ENCODE results near the gene UMODL1. TPM values are rescaled to one million over a fixed set of nuclear protein-coding genes. Genes with fewer than 3 reads are reported as not detected.

The UMODL1 gene
- total RNA-seq, 1 experiment from 2014 or later: 0.20 TPM

DNA sequence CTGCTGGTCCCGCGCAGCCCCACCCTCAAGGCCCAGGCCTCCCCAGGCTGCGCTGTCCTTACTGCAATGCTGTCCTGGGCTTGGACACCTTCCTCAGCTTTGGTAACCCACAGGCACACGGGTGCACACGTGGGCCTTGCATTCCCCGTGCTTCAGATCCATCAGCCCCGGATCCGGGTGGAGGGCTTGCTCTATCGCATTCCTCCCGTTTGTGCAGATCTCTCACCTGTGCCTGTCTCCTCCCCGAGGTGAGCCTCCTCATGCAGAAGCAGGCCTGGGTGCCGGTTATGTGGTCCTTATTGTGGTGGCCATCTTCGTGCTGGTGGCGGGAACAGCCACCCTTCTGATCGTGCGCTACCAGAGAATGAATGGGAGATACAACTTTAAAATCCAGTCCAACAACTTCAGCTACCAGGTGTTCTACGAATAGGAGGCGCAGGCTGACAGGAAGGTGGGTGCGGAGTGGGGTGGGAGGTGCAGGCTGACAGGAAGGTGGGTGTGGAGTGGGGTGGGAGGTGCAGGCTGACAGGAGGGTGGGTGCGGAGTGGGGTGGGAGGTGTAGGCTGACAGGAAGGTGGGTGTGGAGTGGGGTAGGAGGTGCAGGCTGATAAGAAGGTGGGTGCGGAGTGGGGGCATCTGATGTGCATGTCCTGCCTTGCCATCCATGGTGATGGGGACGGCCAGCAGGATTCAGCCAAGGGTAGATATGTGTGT is 66.2 kb downstream of the UMODL1 start:
- no peak for DNase-seq
- no peaks in the 10 kb centered on the region for H3K36me3 Mint-ChIP-seq (ENCODE audit: insufficient read depth, unreplicated experiment)
- no peak overlapping the region for H3K27ac Mint-ChIP-seq (ENCODE audit: unreplicated experiment)
- TF ChIP-seq, protein P1, sequence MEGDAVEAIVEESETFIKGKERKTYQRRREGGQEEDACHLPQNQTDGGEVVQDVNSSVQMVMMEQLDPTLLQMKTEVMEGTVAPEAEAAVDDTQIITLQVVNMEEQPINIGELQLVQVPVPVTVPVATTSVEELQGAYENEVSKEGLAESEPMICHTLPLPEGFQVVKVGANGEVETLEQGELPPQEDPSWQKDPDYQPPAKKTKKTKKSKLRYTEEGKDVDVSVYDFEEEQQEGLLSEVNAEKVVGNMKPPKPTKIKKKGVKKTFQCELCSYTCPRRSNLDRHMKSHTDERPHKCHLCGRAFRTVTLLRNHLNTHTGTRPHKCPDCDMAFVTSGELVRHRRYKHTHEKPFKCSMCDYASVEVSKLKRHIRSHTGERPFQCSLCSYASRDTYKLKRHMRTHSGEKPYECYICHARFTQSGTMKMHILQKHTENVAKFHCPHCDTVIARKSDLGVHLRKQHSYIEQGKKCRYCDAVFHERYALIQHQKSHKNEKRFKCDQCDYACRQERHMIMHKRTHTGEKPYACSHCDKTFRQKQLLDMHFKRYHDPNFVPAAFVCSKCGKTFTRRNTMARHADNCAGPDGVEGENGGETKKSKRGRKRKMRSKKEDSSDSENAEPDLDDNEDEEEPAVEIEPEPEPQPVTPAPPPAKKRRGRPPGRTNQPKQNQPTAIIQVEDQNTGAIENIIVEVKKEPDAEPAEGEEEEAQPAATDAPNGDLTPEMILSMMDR (IDR thresholded peaks at IDR 0.05; ENCODE audit: insufficient read depth in 1 of 2, low read depth in 1 of 2, low read length in 1 of 2, severe bottlenecking in 1 of 2, unreplicated experiment in 1 of 2): no peak
- H3K4me3 Mint-ChIP-seq (ENCODE audit: unreplicated experiment): no peak overlapping the region
- H3K9me3 Mint-ChIP-seq (ENCODE audit: unreplicated experiment): no peaks in the 10 kb centered on the region
- no peaks in the 10 kb centered on the region for H3K4me1 Mint-ChIP-seq (ENCODE audit: low read depth, unreplicated experiment)
- no peaks in the 10 kb centered on the region for H3K4me1 ChIP-seq
- H3K36me3 ChIP-seq (ENCODE audit: control insufficient read depth, insufficient read depth, low read length): no peaks in the 10 kb centered on the region
- ChIA-PET POLR2A (no interaction called here), CTCF (no interaction called here)
- H3K9me3 ChIP-seq: no peaks in the 10 kb centered on the region
- H3K4me3 ChIP-seq (ENCODE audit: low read depth, low read length): no peak overlapping the region
- intact Hi-C loops (cut with micrococcal nuclease; ENCODE audit: unreplicated experiment): no loop called here
- no peaks in the 10 kb centered on the region for H3K27me3 ChIP-seq (replicated peaks; ENCODE audit: control insufficient read depth, insufficient read depth, low read length)
- H3K27me3 Mint-ChIP-seq (ENCODE audit: insufficient read depth, unreplicated experiment): no peaks in the 10 kb centered on the region
- no TSS peak for BruUV-seq (replicated peaks)

DNA sequence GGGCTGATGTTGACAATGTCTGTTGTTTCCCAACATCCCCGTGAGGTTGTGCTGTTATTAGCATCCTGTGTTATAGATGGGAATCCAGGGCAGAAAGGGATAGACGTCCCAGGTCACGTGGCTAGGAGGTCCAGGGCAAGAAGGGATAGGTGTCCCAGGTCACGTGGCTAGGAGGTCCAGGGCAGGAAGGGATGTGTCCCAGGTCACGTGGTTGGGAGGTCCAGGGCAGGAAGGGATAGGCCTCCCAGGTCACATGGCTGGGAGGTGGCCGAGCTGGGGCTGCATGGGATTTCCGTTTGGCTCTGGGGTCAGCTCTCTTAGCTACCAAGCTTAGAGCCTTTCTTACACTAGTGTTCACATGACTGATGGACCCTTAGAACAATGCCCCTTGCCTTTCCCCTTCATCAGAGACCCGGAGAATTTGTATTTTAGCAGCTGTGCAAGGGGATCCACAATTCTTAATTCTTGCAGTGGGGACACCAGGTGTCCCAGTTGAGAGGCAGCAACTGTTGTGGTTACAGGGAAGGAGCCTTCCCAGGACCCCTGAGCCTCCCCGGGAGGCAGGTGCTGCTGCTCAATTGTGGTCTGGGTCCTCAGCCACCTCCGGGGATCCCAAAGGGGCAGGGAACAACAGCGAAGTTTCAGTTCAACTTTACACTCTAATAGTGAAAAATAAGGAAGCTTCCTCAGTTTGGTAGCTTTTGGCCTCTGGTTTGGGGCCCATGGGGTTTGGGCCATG is 69.2 kb downstream of the UMODL1 start:
- BruUV-seq (replicated peaks): no TSS peak
- intact Hi-C loops (cut with micrococcal nuclease; ENCODE audit: unreplicated experiment): no loop called here
- Histone ChIP-seq H3K36me3 (ENCODE audit: control insufficient read depth, insufficient read depth, low read length) (no peaks in the 10 kb centered on the region), H3K9me3 (no peaks in the 10 kb centered on the region), H3K27me3 (replicated peaks; ENCODE audit: control insufficient read depth, insufficient read depth, low read length) (no peaks in the 10 kb centered on the region), H3K4me1 (no peaks in the 10 kb centered on the region), H3K4me3 (ENCODE audit: low read depth, low read length) (no peak overlapping the region)
- H3K9me3 Mint-ChIP-seq (ENCODE audit: unreplicated experiment): no peaks in the 10 kb centered on the region
- H3K36me3 Mint-ChIP-seq (ENCODE audit: insufficient read depth, unreplicated experiment): no peaks in the 10 kb centered on the region
- H3K4me1 Mint-ChIP-seq (ENCODE audit: low read depth, unreplicated experiment): peaks cover 3% of the 10 kb centered on the region
- H3K27ac Mint-ChIP-seq (ENCODE audit: unreplicated experiment): no peak overlapping the region
- DNase-seq: no peak
- ChIA-PET POLR2A (no interaction called here), CTCF (interaction anchor here (0.6 to 1.0 kb wide), 2 partner anchors 241 to 247 kb away, joined by 3 read pairs; no protein-coding TSS in a partner anchor)
- TF ChIP-seq, protein P1 (IDR thresholded peaks at IDR 0.05; ENCODE audit: insufficient read depth in 1 of 2, low read depth in 1 of 2, low read length in 1 of 2, severe bottlenecking in 1 of 2, unreplicated experiment in 1 of 2): no peak
- no peaks in the 10 kb centered on the region for H3K27me3 Mint-ChIP-seq (ENCODE audit: insufficient read depth, unreplicated experiment)
- H3K4me3 Mint-ChIP-seq (ENCODE audit: unreplicated experiment): no peak overlapping the region

DNA sequence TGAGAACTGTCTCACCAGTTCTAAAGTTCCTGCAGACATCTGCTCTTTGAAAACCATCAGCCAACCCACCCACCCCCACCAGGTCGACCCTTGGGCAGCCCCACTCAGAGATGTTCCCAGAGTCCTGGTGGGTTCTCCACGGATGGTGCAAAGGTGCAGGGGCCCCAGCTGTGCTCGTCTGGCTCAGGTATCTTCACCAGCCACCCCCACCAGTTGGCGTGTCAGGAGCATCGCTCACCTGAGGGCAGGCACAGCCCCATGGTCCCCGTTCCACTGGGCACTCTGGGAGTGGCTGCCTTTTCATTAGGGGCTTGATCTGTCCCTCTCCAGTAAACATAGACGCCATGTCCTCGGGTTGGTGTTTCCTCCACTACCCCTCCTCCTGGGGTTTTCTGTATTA is 70.5 kb downstream of the UMODL1 start:
- intact Hi-C loops (cut with micrococcal nuclease; ENCODE audit: unreplicated experiment): no loop called here
- POLR2A ChIA-PET: no interaction called here

More for the DNA sequence above, 70.5 kb downstream of the UMODL1 start:
- CTCF ChIA-PET: no interaction called here
- H3K9me3 Mint-ChIP-seq (ENCODE audit: unreplicated experiment): no peaks in the 10 kb centered on the region
- no peaks in the 10 kb centered on the region for H3K27me3 ChIP-seq (replicated peaks; ENCODE audit: control insufficient read depth, insufficient read depth, low read length)
- no peaks in the 10 kb centered on the region; the same call in 1 of the 2 replicates for H3K4me1 ChIP-seq
- no peaks in the 10 kb centered on the region for H3K36me3 ChIP-seq (ENCODE audit: control insufficient read depth, insufficient read depth, low read length)
- DNase-seq: no peak
- H3K27ac Mint-ChIP-seq (ENCODE audit: unreplicated experiment): no peak overlapping the region
- no peaks in the 10 kb centered on the region for H3K27me3 Mint-ChIP-seq (ENCODE audit: insufficient read depth, unreplicated experiment)
- H3K4me1 Mint-ChIP-seq (ENCODE audit: low read depth, unreplicated experiment): peaks cover 10% of the 10 kb centered on the region
- H3K4me3 Mint-ChIP-seq (ENCODE audit: unreplicated experiment): no peak overlapping the region
- TF ChIP-seq, protein P1 (IDR thresholded peaks at IDR 0.05; ENCODE audit: insufficient read depth in 1 of 2, low read depth in 1 of 2, low read length in 1 of 2, severe bottlenecking in 1 of 2, unreplicated experiment in 1 of 2): no peak
- H3K36me3 Mint-ChIP-seq (ENCODE audit: insufficient read depth, unreplicated experiment): no peaks in the 10 kb centered on the region
- BruUV-seq (replicated peaks): no TSS peak
- H3K9me3 ChIP-seq: no peaks in the 10 kb centered on the region
- H3K4me3 ChIP-seq (ENCODE audit: low read depth, low read length): no peak overlapping the region
